Right lung (tissue), 5 donors: ENCODE results near the gene PKHD1. TPM values are rescaled to one million over a fixed set of nuclear protein-coding genes. Genes with fewer than 3 reads are reported as not detected.

Experiments used
- DNase-seq, 2 donors: peaks; one replicate each; pipeline ENCODE4 v3.0.0-alpha.2; 2013
- polyA plus RNA-seq, 5 donors: library from polyadenylated mRNA; unstranded; fragments of 120-200 nt; gene quantifications; one replicate each; pipeline versions ENCODE4 v1.2.1 to v1.2.3, GENCODE V29; 2013; ENCODE audit warnings: inconsistent platforms in 1 of 5, low replicate concordance in 1 of 5; ENCODE audit not compliant: insufficient read length in 5 of 5, insufficient read depth in 1 of 5

Gene PKHD1
- polyA plus RNA-seq, 5 donors: 3.2 to 7.6 (median 6.4) TPM

- no peak for DNase-seq
Measured at GRCh38 chr6:51790946-51791345, 296.5 kb downstream of the PKHD1 start.

- no peak for DNase-seq
Measured at GRCh38 chr6:51788121-51788520, 299.3 kb downstream of the PKHD1 start.

GRCh38 chr6:51778666-51779065 lies 308.7 kb downstream of the PKHD1 start:
- no peak for DNase-seq

GRCh38 chr6:51777618-51778017 lies 309.8 kb downstream of the PKHD1 start:
- no peak for DNase-seq

- no peak for DNase-seq
Measured at GRCh38 chr6:51775942-51776860, 311.2 kb downstream of the PKHD1 start.

- no peak for DNase-seq
Measured at GRCh38 chr6:51768087-51768486, 319.3 kb downstream of the PKHD1 start.

GRCh38 chr6:51765230-51765629 lies 322.2 kb downstream of the PKHD1 start:
- DNase-seq: no peak

- no peak for DNase-seq
Measured at GRCh38 chr6:51753635-51754034, 333.8 kb downstream of the PKHD1 start.

- no peak for DNase-seq
Measured at GRCh38 chr6:51743999-51744398, 343.4 kb downstream of the PKHD1 start.

- DNase-seq: no peak
Measured at GRCh38 chr6:51740658-51741057, 346.8 kb downstream of the PKHD1 start.

GRCh38 chr6:51738614-51739013 lies 348.8 kb downstream of the PKHD1 start:
- no peak for DNase-seq

- no peak for DNase-seq
Measured at GRCh38 chr6:51737580-51738360, 349.6 kb downstream of the PKHD1 start.

GRCh38 chr6:51725155-51725554 lies 362.3 kb downstream of the PKHD1 start:
- DNase-seq: no peak

- no peak for DNase-seq
Measured at GRCh38 chr6:51720327-51720726, 367.1 kb downstream of the PKHD1 start.

- DNase-seq: no peak
Measured at GRCh38 chr6:51719297-51719696, 368.1 kb downstream of the PKHD1 start.

GRCh38 chr6:51718533-51718932 lies 368.9 kb downstream of the PKHD1 start:
- DNase-seq: no peak

- DNase-seq: no peak
Measured at GRCh38 chr6:51717477-51717876, 369.9 kb downstream of the PKHD1 start.

GRCh38 chr6:51711876-51712275 lies 375.5 kb downstream of the PKHD1 start:
- DNase-seq: no peak

- no peak for DNase-seq
Measured at GRCh38 chr6:51706086-51706485, 381.3 kb downstream of the PKHD1 start.

- no peak for DNase-seq
Measured at GRCh38 chr6:51704932-51705540, 382.4 kb downstream of the PKHD1 start.

- no peak for DNase-seq
Measured at GRCh38 chr6:51702851-51703250, 384.6 kb downstream of the PKHD1 start.

GRCh38 chr6:51684603-51685002 lies 402.8 kb downstream of the PKHD1 start:
- DNase-seq: no peak

GRCh38 chr6:51684038-51684437 lies 403.4 kb downstream of the PKHD1 start:
- no peak for DNase-seq
